ENCODE measurements around the gene ENPEP. TPM values are rescaled to one million over a fixed set of nuclear protein-coding genes. Genes with fewer than 3 reads are reported as not detected.

Gene ENPEP
- total and polyA plus RNA-seq, 2 of the 13 experiments (the other 11 are each of a cell fraction or from before 2014, with no cell fraction given) = not detected

GRCh38 chr4:110550260-110550659 is 74.3 kb downstream of the ENPEP start:
- ChIA-PET POLR2A (no interaction called here), CTCF (ENCODE audit: low intra/inter-chr PET ratio, low total read pairs) (no interaction called here)
- no peak for ATAC-seq
- intact Hi-C loops (cut with micrococcal nuclease; ENCODE audit: unreplicated experiment) (no loop called here), in situ Hi-C loops (cut with HindIII; ENCODE audit: extremely low pct_ligation_motif_present, low pct_unique_long_range_greater_than_20kb) (no loop called here)
- no peak overlapping the region for H3K9ac ChIP-seq (ENCODE audit: insufficient read depth, low read depth, low read length)
- H3K79me2 ChIP-seq (ENCODE audit: insufficient read depth, low read length) = no peaks in the 10 kb centered on the region
- no peak overlapping the region for H2AFZ ChIP-seq (ENCODE audit: low read length)
- TF ChIP-seq AGO2 (optimal IDR thresholded peaks at IDR 0.05; ENCODE audit: low read depth, low read length) (no peak), ZNF792 (CRISPR knock-in tag; IDR thresholded peaks at IDR 0.05) (no peak), PCBP1 (IDR thresholded peaks at IDR 0.05; ENCODE audit: borderline replicate concordance, low read depth, low read length) (no peak)
- 97% methylated on average over 1 of the region's 1 CpG for WGBS (ENCODE audit: low lambda C conversion rate)
- H3K27ac ChIP-seq (ENCODE audit: extremely low read length, insufficient read depth, low read length) = no peak overlapping the region
- H3K9me3 ChIP-seq (ENCODE audit: low read length) = no peaks in the 10 kb centered on the region
- H3K4me2 ChIP-seq (ENCODE audit: low read depth, low read length) = no peak overlapping the region
- H4K20me1 ChIP-seq (ENCODE audit: insufficient read depth, low read length) = no peaks in the 10 kb centered on the region
- no peaks in the 10 kb centered on the region for H3K4me1 ChIP-seq (ENCODE audit: insufficient read depth, low read length)
- no TSS peak for BruUV-seq (replicated peaks)
- H3K36me3 ChIP-seq (replicated peaks in 1 of 2; ENCODE audit: control insufficient read depth in 1 of 2, insufficient read depth in 2 of 2, low read length in 2 of 2) = no peaks in the 10 kb centered on the region
- DNase-seq (ENCODE audit: low spot score) = no peak
- no peak overlapping the region for H3K4me3 ChIP-seq (replicated peaks in 1 of 3; ENCODE audit: insufficient read depth in 1 of 3, low read depth in 2 of 3, low read length in 3 of 3)
- H3K27me3 ChIP-seq (ENCODE audit: control insufficient read depth in 1 of 2, insufficient read depth in 2 of 2, low read length in 2 of 2) = no peaks in the 10 kb centered on the region
- FAIRE-seq = no peak

DNA sequence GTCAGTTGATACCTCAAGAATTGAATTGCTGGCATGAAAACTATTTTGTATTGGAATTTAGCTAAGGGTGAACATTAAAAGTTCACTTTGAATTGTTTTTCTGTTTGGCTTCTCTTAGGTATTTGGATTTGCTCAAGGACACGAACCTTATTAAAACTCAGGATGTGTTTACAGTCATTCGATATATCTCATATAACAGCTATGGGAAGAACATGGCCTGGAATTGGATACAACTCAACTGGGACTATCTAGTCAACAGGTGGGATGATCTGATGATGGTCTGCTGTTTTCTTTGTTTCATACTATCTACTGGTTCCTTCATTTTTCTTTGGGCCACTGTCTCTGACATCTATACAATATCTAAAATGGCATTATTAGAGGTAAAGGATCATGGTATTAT is 77.2 kb downstream of the ENPEP start:
- in situ Hi-C loops (cut with HindIII; ENCODE audit: extremely low pct_ligation_motif_present, low pct_unique_long_range_greater_than_20kb) = no loop called here
- Histone ChIP-seq H3K9me3 (ENCODE audit: low read length) (no peaks in the 10 kb centered on the region), H3K4me3 (replicated peaks in 1 of 3; ENCODE audit: insufficient read depth in 1 of 3, low read depth in 2 of 3, low read length in 3 of 3) (no peak overlapping the region), H3K79me2 (ENCODE audit: insufficient read depth, low read length) (no peaks in the 10 kb centered on the region), H3K9ac (ENCODE audit: insufficient read depth, low read depth, low read length) (no peak overlapping the region), H3K36me3 (replicated peaks in 1 of 2; ENCODE audit: control insufficient read depth in 1 of 2, insufficient read depth in 2 of 2, low read length in 2 of 2) (no peaks in the 10 kb centered on the region), H2AFZ (ENCODE audit: low read length) (no peak overlapping the region), H3K4me1 (ENCODE audit: insufficient read depth, low read length) (no peaks in the 10 kb centered on the region), H3K27me3 (ENCODE audit: control insufficient read depth in 1 of 2, insufficient read depth in 2 of 2, low read length in 2 of 2) (no peaks in the 10 kb centered on the region), H3K27ac (ENCODE audit: extremely low read length, insufficient read depth, low read length) (no peak overlapping the region), H3K4me2 (ENCODE audit: low read depth, low read length) (no peak overlapping the region), H4K20me1 (ENCODE audit: insufficient read depth, low read length) (no peaks in the 10 kb centered on the region)
- WGBS (ENCODE audit: low lambda C conversion rate) = 2% methylated on average over 2 of the region's 2 CpGs
- CTCF ChIA-PET (ENCODE audit: low intra/inter-chr PET ratio, low total read pairs) = no interaction called here
- DNase-seq (ENCODE audit: low spot score) = no peak
- BruUV-seq (replicated peaks) = no TSS peak
- intact Hi-C loops (cut with micrococcal nuclease; ENCODE audit: unreplicated experiment) = no loop called here
- no peak for ATAC-seq
- no peak for FAIRE-seq
- POLR2A ChIA-PET = no interaction called here
- no peak for TF ChIP-seq CC2D1A (CRISPR knock-in tag; IDR thresholded peaks at IDR 0.05)
- TF ChIP-seq TGIF2 (CRISPR knock-in tag; IDR thresholded peaks at IDR 0.05) = no peak
- no peak for TF ChIP-seq ZNF138 (CRISPR knock-in tag; IDR thresholded peaks at IDR 0.05; ENCODE audit: low read depth)
- no peak for TF ChIP-seq NR2F6 (IDR thresholded peaks at IDR 0.05)
- TF ChIP-seq NR2F6 (CRISPR knock-in tag; IDR thresholded peaks at IDR 0.05) = no peak
- TF ChIP-seq SNRNP70 (IDR thresholded peaks at IDR 0.05; ENCODE audit: low read depth, low read length) = no peak
- no peak for TF ChIP-seq ZNF143 (CRISPR knock-in tag; IDR thresholded peaks at IDR 0.05)
- TF ChIP-seq, protein P1, sequence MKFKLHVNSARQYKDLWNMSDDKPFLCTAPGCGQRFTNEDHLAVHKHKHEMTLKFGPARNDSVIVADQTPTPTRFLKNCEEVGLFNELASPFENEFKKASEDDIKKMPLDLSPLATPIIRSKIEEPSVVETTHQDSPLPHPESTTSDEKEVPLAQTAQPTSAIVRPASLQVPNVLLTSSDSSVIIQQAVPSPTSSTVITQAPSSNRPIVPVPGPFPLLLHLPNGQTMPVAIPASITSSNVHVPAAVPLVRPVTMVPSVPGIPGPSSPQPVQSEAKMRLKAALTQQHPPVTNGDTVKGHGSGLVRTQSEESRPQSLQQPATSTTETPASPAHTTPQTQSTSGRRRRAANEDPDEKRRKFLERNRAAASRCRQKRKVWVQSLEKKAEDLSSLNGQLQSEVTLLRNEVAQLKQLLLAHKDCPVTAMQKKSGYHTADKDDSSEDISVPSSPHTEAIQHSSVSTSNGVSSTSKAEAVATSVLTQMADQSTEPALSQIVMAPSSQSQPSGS (CRISPR knock-in tag; IDR thresholded peaks at IDR 0.05) = no peak
- no peak for TF ChIP-seq TERF1 (CRISPR knock-in tag; IDR thresholded peaks at IDR 0.05)
- TF ChIP-seq FLYWCH1 (CRISPR knock-in tag; IDR thresholded peaks at IDR 0.05) = no peak
- no peak for TF ChIP-seq PAF1 (CRISPR knock-in tag; IDR thresholded peaks at IDR 0.05)
- no peak for TF ChIP-seq ZNF567 (CRISPR knock-in tag; IDR thresholded peaks at IDR 0.05; ENCODE audit: borderline replicate concordance)
- TF ChIP-seq EP300 (IDR thresholded peaks at IDR 0.05; ENCODE audit: low read depth in 2 of 2, low read length in 2 of 2) = no peak
- TF ChIP-seq EP300 (CRISPR knock-in tag; IDR thresholded peaks at IDR 0.05; ENCODE audit: borderline replicate concordance) = no peak

Measured in HepG2 (cell line).